Bone marrow (tissue), 2 donors: ENCODE measurements around the gene ASCL5.
A peak's percentile ranks its signal among the peaks of the same experiment; 100 is the strongest.
"Not testable (repeated sequence)": the region's sequence is repeated elsewhere in the genome, so short reads cannot be mapped to it uniquely, and the experiment has no call there.

Source experiments
- DNase-seq, 2 donors: peaks; one replicate each; lab custom pipeline; 2025; lab: John Stamatoyannopoulos, UW

ASCL5 gene

GRCh38 chr1:201126832-201127754 lies at the start of gene ASCL5:
Gene ASCL5, minus strand, starts transcription at chr1:201127184. Its CDS starts 11,812 bp downstream, at chr1:201115372.
- no peak for DNase-seq

GRCh38 chr1:201175820-201176500 lies 49.0 kb upstream of the ASCL5 start:
- DNase-seq = no peak

GRCh38 chr1:201173736-201174135 lies 46.8 kb upstream of the ASCL5 start:
- DNase-seq = no peak

- DNase-seq = no peak
Measured at GRCh38 chr1:201172999-201173610, 46.1 kb upstream of the ASCL5 start.

GRCh38 chr1:201172326-201172725 lies 45.3 kb upstream of the ASCL5 start:
- DNase-seq = no peak

GRCh38 chr1:201171063-201172036 lies 44.4 kb upstream of the ASCL5 start:
- peak in 1 of 2 donors; percentile 45 for DNase-seq

- DNase-seq = peak in 1 of 2 donors; percentile 62
Measured at GRCh38 chr1:201170533-201171062, 43.6 kb upstream of the ASCL5 start.

- DNase-seq = no peak
Measured at GRCh38 chr1:201169971-201170532, 43.1 kb upstream of the ASCL5 start.

- no peak for DNase-seq
Measured at GRCh38 chr1:201169203-201169602, 42.2 kb upstream of the ASCL5 start.

- DNase-seq = no peak
Measured at GRCh38 chr1:201167041-201167991, 40.3 kb upstream of the ASCL5 start.

GRCh38 chr1:201164645-201165044 lies 37.7 kb upstream of the ASCL5 start:
- no peak for DNase-seq

- no peak for DNase-seq
Measured at GRCh38 chr1:201163707-201164106, 36.7 kb upstream of the ASCL5 start.

GRCh38 chr1:201163036-201163435 lies 36.1 kb upstream of the ASCL5 start:
- DNase-seq = not testable (repeated sequence)

GRCh38 chr1:201157949-201158348 lies 31.0 kb upstream of the ASCL5 start:
- no peak for DNase-seq

GRCh38 chr1:201156819-201157218 lies 29.8 kb upstream of the ASCL5 start:
- no peak for DNase-seq

GRCh38 chr1:201156346-201156745 lies 29.4 kb upstream of the ASCL5 start:
- no peak for DNase-seq

GRCh38 chr1:201155354-201155753 lies 28.4 kb upstream of the ASCL5 start:
- no peak for DNase-seq

GRCh38 chr1:201154389-201155165 lies 27.6 kb upstream of the ASCL5 start, which contains the start of gene TMEM9:
Gene TMEM9, minus strand, starts transcription at chr1:201154474. Its CDS starts 551 bp downstream, at chr1:201153923.
- peak; percentile 84 to 90 for DNase-seq
